ENCODE results near the gene SULT1C4.
"Not testable (repeated sequence)": the region's sequence is repeated elsewhere in the genome, so short reads cannot be mapped to it uniquely, and the experiment has no call there.

The SULT1C4 gene

DNA sequence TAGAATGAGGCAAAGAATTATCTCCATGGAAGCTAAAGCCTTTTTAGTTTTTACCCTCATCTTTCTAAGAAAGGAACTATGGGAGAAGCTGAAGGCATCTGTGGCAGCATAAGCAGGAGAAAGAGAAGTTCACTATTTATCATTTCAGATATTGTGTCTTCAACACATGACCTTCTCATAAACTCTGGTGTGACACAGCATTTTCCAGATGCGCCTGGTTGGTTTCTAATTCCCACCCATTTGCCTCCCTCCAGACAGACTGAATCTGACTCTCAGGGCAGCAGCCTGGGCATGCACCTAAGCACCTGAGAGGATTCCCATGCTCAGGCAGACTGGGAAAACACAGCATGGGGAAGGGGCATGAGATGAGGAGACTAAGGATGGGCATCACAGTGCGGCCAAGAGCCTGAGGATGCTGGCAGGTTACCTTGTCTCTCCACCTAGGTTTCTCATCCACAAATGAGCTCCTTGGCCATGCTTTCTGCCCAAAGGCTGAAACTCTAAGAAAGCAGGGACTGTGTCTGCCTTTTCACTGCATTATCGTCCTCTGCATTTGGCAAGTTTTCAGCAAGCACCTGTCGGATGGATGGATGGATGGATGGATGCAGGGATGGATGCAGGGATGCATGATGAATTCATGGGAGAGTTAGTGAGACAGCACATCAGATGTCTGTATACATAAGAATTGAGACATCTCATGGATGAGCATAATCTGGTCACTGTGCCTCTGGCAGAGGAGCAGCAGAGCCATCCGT is 28.8 kb upstream of the SULT1C4 start:
- TF ChIP-seq, protein P1, sequence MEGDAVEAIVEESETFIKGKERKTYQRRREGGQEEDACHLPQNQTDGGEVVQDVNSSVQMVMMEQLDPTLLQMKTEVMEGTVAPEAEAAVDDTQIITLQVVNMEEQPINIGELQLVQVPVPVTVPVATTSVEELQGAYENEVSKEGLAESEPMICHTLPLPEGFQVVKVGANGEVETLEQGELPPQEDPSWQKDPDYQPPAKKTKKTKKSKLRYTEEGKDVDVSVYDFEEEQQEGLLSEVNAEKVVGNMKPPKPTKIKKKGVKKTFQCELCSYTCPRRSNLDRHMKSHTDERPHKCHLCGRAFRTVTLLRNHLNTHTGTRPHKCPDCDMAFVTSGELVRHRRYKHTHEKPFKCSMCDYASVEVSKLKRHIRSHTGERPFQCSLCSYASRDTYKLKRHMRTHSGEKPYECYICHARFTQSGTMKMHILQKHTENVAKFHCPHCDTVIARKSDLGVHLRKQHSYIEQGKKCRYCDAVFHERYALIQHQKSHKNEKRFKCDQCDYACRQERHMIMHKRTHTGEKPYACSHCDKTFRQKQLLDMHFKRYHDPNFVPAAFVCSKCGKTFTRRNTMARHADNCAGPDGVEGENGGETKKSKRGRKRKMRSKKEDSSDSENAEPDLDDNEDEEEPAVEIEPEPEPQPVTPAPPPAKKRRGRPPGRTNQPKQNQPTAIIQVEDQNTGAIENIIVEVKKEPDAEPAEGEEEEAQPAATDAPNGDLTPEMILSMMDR (IDR thresholded peaks at IDR 0.05; ENCODE audit: low read depth, low read length, missing control alignments) = no peak
- DNase-seq (ENCODE audit: extremely low read depth, low read depth) = no peak
- H3K4me3 ChIP-seq (replicated peaks; ENCODE audit: low read depth, low read length) = no peak overlapping the region

DNA sequence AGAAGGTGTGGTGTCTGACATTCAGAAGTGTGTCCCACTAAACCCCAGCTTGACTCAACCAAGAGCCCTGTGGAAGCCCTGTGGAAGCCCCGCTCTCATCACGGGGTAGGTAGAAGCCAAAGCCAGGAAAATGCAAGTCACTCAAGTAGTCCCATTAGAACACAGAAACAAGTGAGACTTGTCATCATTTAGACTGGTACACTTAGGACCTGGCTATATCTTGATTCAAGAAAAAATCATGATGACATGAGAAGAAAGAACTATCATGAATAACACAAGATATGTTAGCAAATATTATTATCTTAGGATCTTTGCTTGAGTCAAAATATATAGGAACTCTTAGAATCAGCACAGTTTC is 28.2 kb upstream of the SULT1C4 start:
- TF ChIP-seq, protein P1 (IDR thresholded peaks at IDR 0.05; ENCODE audit: low read depth, low read length, missing control alignments) = no peak
- no peak overlapping the region for H3K4me3 ChIP-seq (replicated peaks; ENCODE audit: low read depth, low read length)
- no peak for DNase-seq (ENCODE audit: extremely low read depth, low read depth)

DNA sequence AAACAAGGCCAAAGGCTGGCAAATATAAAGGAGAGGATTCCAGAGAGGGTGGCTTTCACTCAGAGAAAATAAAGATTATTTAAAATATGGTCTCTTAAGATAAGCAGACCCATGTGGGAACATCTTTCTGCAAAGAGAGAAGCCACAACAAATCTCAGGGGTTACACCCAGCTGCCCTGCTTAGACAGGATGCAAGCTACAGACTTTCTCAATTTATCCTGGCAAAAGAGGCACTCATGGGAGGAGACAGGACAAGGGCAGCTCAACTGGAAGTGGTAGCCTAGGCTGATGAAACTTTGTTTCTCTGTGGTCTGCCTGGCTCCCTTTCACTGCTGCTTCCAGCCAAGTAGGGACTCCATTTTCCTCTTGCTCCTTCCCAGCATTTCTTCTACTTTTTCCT is 25.9 kb upstream of the SULT1C4 start:
- H3K4me3 ChIP-seq (replicated peaks; ENCODE audit: low read depth, low read length) = no peak overlapping the region
- DNase-seq (ENCODE audit: extremely low read depth, low read depth) = no peak
- TF ChIP-seq, protein P1 (IDR thresholded peaks at IDR 0.05; ENCODE audit: low read depth, low read length, missing control alignments) = no peak

DNA sequence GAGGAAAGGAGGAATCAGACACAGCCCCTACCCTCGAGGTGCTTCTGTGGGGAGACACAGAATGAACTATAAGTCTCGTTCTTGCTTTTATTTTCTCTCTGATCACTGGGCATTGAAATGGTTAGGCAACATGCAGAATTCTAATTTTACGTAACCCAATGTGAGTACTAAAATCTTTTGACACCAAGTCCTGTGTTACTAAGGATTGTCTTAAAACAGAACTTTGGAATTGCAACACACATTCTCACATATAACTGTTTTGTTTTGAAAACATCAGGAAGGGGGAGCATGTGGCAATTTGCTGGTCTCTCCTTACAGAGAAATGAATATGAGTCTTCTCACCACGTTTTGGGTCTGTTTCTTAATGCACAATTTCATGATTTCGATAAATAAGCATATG is 23.6 kb upstream of the SULT1C4 start:
- DNase-seq (ENCODE audit: extremely low read depth, low read depth) = no peak
- TF ChIP-seq, protein P1 (IDR thresholded peaks at IDR 0.05; ENCODE audit: low read depth, low read length, missing control alignments) = no peak
- H3K4me3 ChIP-seq (replicated peaks; ENCODE audit: low read depth, low read length) = no peak overlapping the region

DNA sequence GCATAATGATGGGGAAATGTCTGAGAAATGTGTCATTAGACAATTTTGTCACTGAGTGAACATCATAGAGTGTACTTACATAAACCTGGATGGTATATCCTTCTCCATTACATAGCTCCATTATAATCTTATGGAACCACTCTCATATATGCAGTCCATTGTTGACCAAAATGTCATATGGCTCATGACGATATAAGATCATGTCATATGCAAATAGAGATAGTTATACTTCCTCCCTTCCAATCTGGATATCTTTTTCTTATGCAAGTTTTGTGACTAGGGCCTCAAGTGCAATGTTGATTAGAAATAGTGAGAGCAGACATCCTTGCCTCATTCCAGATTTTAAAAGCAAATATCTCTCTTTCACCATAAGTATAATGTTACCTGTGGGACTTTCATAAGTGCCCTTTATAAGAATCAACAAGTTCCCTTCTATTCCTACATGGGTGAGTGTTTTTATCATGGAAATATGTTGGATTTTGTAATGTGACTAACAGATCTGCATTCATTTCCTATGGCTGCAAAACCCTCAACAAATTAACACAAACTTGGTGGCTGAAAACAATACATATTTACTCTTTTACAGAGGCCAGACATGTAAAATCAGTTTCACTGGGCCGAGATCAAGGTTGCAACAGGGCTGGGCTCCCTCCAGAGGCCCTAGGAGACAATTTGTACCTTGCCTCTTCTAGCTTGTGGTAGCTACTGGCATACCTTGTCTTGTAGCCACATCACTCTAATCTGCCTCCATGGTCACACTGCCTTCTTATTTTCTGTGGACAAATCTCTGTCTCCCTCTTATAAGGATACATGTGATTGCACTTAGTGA is 21.6 kb upstream of the SULT1C4 start:
- no peak overlapping the region for H3K4me3 ChIP-seq (replicated peaks; ENCODE audit: low read depth, low read length)
- DNase-seq (ENCODE audit: extremely low read depth, low read depth) = no peak
- TF ChIP-seq, protein P1 (IDR thresholded peaks at IDR 0.05; ENCODE audit: low read depth, low read length, missing control alignments) = no peak

DNA sequence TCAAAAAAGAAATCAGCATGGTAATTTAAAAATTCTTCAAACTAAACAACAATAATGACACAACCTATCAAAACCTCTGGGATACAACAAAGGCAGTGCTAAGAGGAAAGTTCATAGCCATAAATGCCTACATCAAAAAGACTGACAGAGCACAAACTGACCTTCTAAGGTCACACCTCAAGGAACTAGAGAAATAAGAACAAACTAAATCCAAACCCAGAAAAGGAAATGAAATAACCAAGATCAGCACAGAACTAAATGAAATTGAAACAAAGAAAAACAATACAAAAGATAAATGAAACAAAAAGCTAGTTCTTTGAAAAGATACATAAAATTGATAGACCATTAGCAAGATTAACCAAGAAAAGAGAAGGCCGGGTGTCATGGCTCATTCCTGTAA is 18.4 kb upstream of the SULT1C4 start:
- DNase-seq (ENCODE audit: extremely low read depth, low read depth); H3K4me3 ChIP-seq (replicated peaks; ENCODE audit: low read depth, low read length): not testable (repeated sequence)

DNA sequence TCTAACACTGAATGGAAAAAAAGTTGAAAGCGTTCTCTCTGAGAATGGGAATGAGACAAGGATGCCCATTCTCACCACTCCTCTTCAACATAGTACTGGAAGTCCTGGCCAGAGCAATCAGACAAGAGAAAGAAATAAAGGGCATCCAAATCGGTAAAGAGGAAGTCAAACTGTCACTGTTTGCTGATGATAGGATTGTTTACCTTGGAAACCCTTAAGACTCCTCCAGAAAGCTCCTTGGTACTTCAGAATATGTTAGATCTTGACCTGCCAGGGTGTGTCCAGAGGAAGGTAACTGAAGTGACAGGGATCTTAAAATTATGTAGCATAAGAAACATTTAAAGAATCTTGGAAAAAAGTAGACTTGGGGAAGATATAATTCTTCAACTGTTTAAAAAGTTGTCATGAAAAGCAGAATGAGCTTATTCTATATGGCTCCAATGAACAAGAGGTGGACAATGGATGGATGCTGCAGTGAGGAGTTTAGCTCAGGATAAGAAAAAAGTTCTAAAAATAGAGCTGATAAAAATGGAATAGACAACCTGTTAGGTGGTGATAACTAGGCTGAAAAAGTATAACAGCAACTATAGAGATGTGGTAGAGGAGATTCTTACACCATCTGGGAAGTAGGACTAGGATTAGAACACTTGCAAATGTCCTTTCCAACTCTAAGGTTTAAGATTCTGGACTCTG is 16.8 kb upstream of the SULT1C4 start:
- H3K4me3 ChIP-seq (replicated peaks; ENCODE audit: low read depth, low read length) = no peak overlapping the region
- no peak for DNase-seq (ENCODE audit: extremely low read depth, low read depth)
- TF ChIP-seq, protein P1 (IDR thresholded peaks at IDR 0.05; ENCODE audit: low read depth, low read length, missing control alignments) = no peak
